Endothelial cell of umbilical vein (primary cell): ENCODE data around the gene CHML. TPM values are rescaled to one million over a fixed set of nuclear protein-coding genes. Genes with fewer than 3 reads are reported as not detected.

ENCODE experiments used
- BruUV-seq: library from RNA; stranded (reverse); fragments of 400-500 nt; replicated peaks from 2 replicates; lab custom pipeline; 2021; lab: Mats Ljungman, UMichigan
- CTCF ChIA-PET: fragments of 300-600, 350-600 bp; sonication (Branson Sonifier 250); formaldehyde crosslinking; loops from one replicate; lab custom pipeline; 2021; ENCODE audit warnings: antibody characterized with exemption, inconsistent platforms; lab: Charles Lee
- POLR2A ChIA-PET: fragments of 300-600, 350-600 bp; sonication (Branson Sonifier 250); formaldehyde crosslinking; loops from one replicate; lab custom pipeline; 2021; ENCODE audit warnings: antibody characterized with exemption, inconsistent platforms; lab: Charles Lee
- DNase-seq: peaks from one replicate; pipeline ENCODE4 v3.0.0-alpha.2; 2011; ENCODE audit warnings: low read depth, low spot score
- FAIRE-seq: peaks from 2 replicates; lab custom pipeline; 2011; peaks lifted over from hg19 to GRCh38; lab: Jason Lieb, UNC
- H2AFZ ChIP-seq: 2 replicates; pipeline ENCODE4 v1.6.0; 2012; ENCODE audit warnings: low read depth, low read length, control low read depth, inconsistent platforms
- H3K27ac ChIP-seq: 2 replicates; pipeline ENCODE4 v1.5.1; 2011; ENCODE audit warnings: low read depth, mild to moderate bottlenecking, control low read depth, low read length, moderate library complexity; ENCODE audit not compliant: insufficient read depth
- H3K27me3 ChIP-seq, 2 experiments: 2 replicates each; pipeline versions ENCODE4 v1.6.0 to v1.6.1; 2011; ENCODE audit warnings: low read length in 2 of 2, mixed read lengths in 1 of 2; ENCODE audit not compliant: control insufficient read depth in 2 of 2, insufficient read depth in 2 of 2
- H3K36me3 ChIP-seq, 2 experiments: 2 replicates in 1 of 2; 3 replicates in 1 of 2; pipeline ENCODE4 v1.5.1; 2011; ENCODE audit warnings: low read length in 2 of 2, mild to moderate bottlenecking in 1 of 2, moderate library complexity in 1 of 2; ENCODE audit not compliant: control insufficient read depth in 2 of 2, insufficient read depth in 2 of 2; ENCODE audit errors: extremely low read depth in 1 of 2
- H3K4me1 ChIP-seq: 3 replicates; pipeline ENCODE4 v1.5.1; 2011; ENCODE audit warnings: mild to moderate bottlenecking, low read length; ENCODE audit not compliant: control insufficient read depth, insufficient read depth; ENCODE audit errors: extremely low read depth
- H3K4me2 ChIP-seq: 2 replicates; pipeline ENCODE4 v1.6.1; 2011; ENCODE audit warnings: low read length, control low read depth, mixed read lengths; ENCODE audit not compliant: insufficient read depth
- H3K4me3 ChIP-seq, 3 experiments: fragments of 200-600 bp in 1 of 3; sonication (generic), shearing (Covaris generic) in 1 of 3; replicated peaks in 1 of 3; 2 replicates each; pipeline ENCODE4 v1.5.1; 2011 to 2016; ENCODE audit warnings: control low read depth in 3 of 3, low read length in 3 of 3, mild to moderate bottlenecking in 2 of 3, inconsistent platforms in 1 of 3, low read depth in 1 of 3, moderate library complexity in 1 of 3; ENCODE audit not compliant: insufficient read depth in 1 of 3
- H3K79me2 ChIP-seq: 2 replicates; pipeline ENCODE4 v1.6.0; 2012; ENCODE audit warnings: low read length, inconsistent platforms; ENCODE audit not compliant: control insufficient read depth, insufficient read depth
- H3K9ac ChIP-seq: replicated peaks from 2 replicates; pipeline ENCODE3; 2011; ENCODE audit warnings: low read length, control low read depth; ENCODE audit not compliant: insufficient read depth; ENCODE audit errors: extremely low read depth
- H3K9me1 ChIP-seq: replicated peaks from 3 replicates; pipeline ENCODE4 v1.6.0; 2011; ENCODE audit warnings: mild to moderate bottlenecking, low read length; ENCODE audit not compliant: control insufficient read depth, insufficient read depth; ENCODE audit errors: extremely low read depth
- H3K9me3 ChIP-seq: replicated peaks from 2 replicates; pipeline ENCODE4 v1.5.1; 2012; ENCODE audit warnings: low read length, inconsistent platforms; ENCODE audit not compliant: control insufficient read depth, insufficient read depth
- H4K20me1 ChIP-seq: replicated peaks from 2 replicates; pipeline ENCODE3; 2011; ENCODE audit warnings: mild to moderate bottlenecking, low read length; ENCODE audit not compliant: control insufficient read depth, insufficient read depth; ENCODE audit errors: extremely low read depth
- EZH2 ChIP-seq: IDR thresholded peaks from 2 replicates; pipeline ENCODE4 v1.6.1; 2012; ENCODE audit warnings: borderline replicate concordance, low read depth, mild to moderate bottlenecking, moderate library complexity, low read length, inconsistent platforms; ENCODE audit not compliant: severe bottlenecking
- FOS ChIP-seq: IDR thresholded peaks from 2 replicates; pipeline ENCODE4 v1.6.1; 2011; ENCODE audit warnings: mild to moderate bottlenecking, low read length, moderate library complexity, borderline replicate concordance; ENCODE audit not compliant: insufficient read depth
- GATA2 ChIP-seq: IDR thresholded peaks from 2 replicates; pipeline ENCODE4 v1.7.0; 2011; ENCODE audit warnings: low read depth, mild to moderate bottlenecking, moderate library complexity, mixed read lengths, low read length; ENCODE audit not compliant: insufficient read length, insufficient read depth
- JUN ChIP-seq: IDR thresholded peaks from 2 replicates; pipeline ENCODE4 v1.6.1; 2011; ENCODE audit warnings: borderline replicate concordance, low read depth; ENCODE audit not compliant: insufficient read length, insufficient read depth
- MYC ChIP-seq: IDR thresholded peaks from one replicate; pipeline ENCODE4 v1.6.1; 2011; ENCODE audit warnings: mild to moderate bottlenecking, low read depth, low read length
- POLR2A ChIP-seq: IDR thresholded peaks from 2 replicates; pipeline ENCODE4 v1.6.1; 2012; ENCODE audit warnings: low read depth, mild to moderate bottlenecking, control low read depth, low read length
- POLR2AphosphoS5 ChIP-seq: IDR thresholded peaks from 2 replicates; pipeline ENCODE4 v1.6.1; 2012; ENCODE audit warnings: low read depth, mild to moderate bottlenecking, control low read depth, low read length, moderate library complexity; ENCODE audit not compliant: insufficient read depth
- dilution Hi-C: fragments of 300-500 bp; cut with MboI; formaldehyde crosslinking; loops from one replicate; pipeline ENCODE4 v1.15.0; 2019; ENCODE audit warnings: low sequenced_read_pairs; ENCODE audit not compliant: extremely low pct_ligation_motif_present
- intact Hi-C: fragments of 100-400 bp; cut with micrococcal nuclease; formaldehyde crosslinking; loops from one replicate; pipeline ENCODE4 v1.10.0; 2022
- polyA plus RNA-seq, 4 experiments: library from polyadenylated mRNA; depleted of rRNA in 3 of 4; stranded (reverse) in 3 of 4; unstranded in 1 of 4; fragments of >200 nt; gene quantifications; 2 replicates each; pipeline versions ENCODE4 v1.2.1 to v1.2.3, GENCODE V29; 2011 to 2012; ENCODE audit warnings: missing spikeins in 1 of 4
- total RNA-seq: library from RNA; stranded (reverse); gene quantifications from 2 replicates; pipeline ENCODE4 v1.2.3, GENCODE V29; 2021
- TF ChIP-seq, protein P1 (sequence below): IDR thresholded peaks from 2 replicates; pipeline ENCODE4 v1.6.1; 2011; ENCODE audit not compliant: insufficient read depth, insufficient read length
- TF ChIP-seq, protein P2 (sequence below), 2 donors: IDR thresholded peaks; 1 replicate in 1 of 2; 2 replicates in 1 of 2; pipeline ENCODE4 v1.5.1; 2011; ENCODE audit warnings: low read length in 2 of 2, mild to moderate bottlenecking in 2 of 2, moderate library complexity in 2 of 2, control low read depth in 1 of 2, inconsistent platforms in 1 of 2, low read depth in 1 of 2; ENCODE audit not compliant: insufficient read depth in 1 of 2; ENCODE audit errors: extremely low read depth in 1 of 2

CHML gene
- total and polyA plus RNA-seq, 2 donors (not counting 3 experiments of a cell fraction or from before 2014, with no cell fraction given) = 3.3 to 22.3 TPM

- no peak for TF ChIP-seq MYC
- TF ChIP-seq FOS = no peak
- TF ChIP-seq POLR2AphosphoS5 = no peak
- no peak for TF ChIP-seq EZH2
- no peak for TF ChIP-seq GATA2
- Histone ChIP-seq H3K9me1 (no peaks in the 10 kb centered on the region), H3K4me1 (no peaks in the 10 kb centered on the region), H3K9me3 (no peaks in the 10 kb centered on the region), H3K9ac (no peak overlapping the region), H3K4me3 (no peak overlapping the region), H2AFZ (no peak overlapping the region), H3K36me3 (no peaks in the 10 kb centered on the region), H3K79me2 (no peaks in the 10 kb centered on the region), H4K20me1 (no peaks in the 10 kb centered on the region), H3K4me2 (no peak overlapping the region), H3K27ac (no peak overlapping the region), H3K27me3 (no peaks in the 10 kb centered on the region)
- DNase-seq = no peak
- FAIRE-seq = no peak
- POLR2A ChIA-PET = no interaction called here
- intact Hi-C loops = no loop called here
- CTCF ChIA-PET = no interaction called here
- dilution Hi-C loops = no loop called here
- no TSS peak for BruUV-seq
Observed at GRCh38 chr1:241674805-241675384, 34.7 kb upstream of the CHML start.

DNA sequence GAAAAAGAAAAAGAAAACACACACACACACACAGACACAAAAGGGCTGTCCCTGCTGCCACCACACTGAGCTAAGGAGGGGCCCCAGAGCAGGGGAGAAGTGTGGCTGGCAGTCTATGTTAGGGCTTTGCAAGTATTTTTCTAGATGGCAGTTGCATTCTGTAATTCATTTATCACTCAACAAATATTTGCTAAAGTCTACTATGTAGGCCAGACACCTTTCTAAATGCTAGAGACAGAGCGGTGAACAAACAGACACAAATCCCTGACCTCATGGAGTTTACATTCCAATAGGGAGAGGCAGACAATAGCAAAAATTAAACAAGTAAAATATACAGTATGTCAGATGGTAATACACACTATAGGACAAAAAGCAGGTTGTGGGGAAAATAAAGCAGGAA lies 32.1 kb upstream of the CHML start:
- no peak for FAIRE-seq

More for the DNA sequence above, 32.1 kb upstream of the CHML start:
- H3K27ac ChIP-seq = no peak overlapping the region
- no peaks in the 10 kb centered on the region for H3K4me1 ChIP-seq
- no peak overlapping the region for H3K9ac ChIP-seq
- no peaks in the 10 kb centered on the region for H3K9me3 ChIP-seq
- no peak overlapping the region for H3K4me2 ChIP-seq
- no peak for DNase-seq
- no TSS peak for BruUV-seq
- CTCF ChIA-PET = no interaction called here
- H3K27me3 ChIP-seq = no peaks in the 10 kb centered on the region
- H3K4me3 ChIP-seq = no peak overlapping the region
- intact Hi-C loops = no loop called here
- POLR2A ChIA-PET = no interaction called here
- H3K36me3 ChIP-seq = no peaks in the 10 kb centered on the region
- no peak overlapping the region for H2AFZ ChIP-seq
- H4K20me1 ChIP-seq = no peaks in the 10 kb centered on the region
- dilution Hi-C loops = no loop called here
- TF ChIP-seq, protein P1, sequence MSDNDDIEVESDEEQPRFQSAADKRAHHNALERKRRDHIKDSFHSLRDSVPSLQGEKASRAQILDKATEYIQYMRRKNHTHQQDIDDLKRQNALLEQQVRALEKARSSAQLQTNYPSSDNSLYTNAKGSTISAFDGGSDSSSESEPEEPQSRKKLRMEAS = no peak
- no peak for TF ChIP-seq POLR2A
- no peak for TF ChIP-seq GATA2
- no peak for TF ChIP-seq FOS
- no peak for TF ChIP-seq POLR2AphosphoS5
- TF ChIP-seq, protein P2, sequence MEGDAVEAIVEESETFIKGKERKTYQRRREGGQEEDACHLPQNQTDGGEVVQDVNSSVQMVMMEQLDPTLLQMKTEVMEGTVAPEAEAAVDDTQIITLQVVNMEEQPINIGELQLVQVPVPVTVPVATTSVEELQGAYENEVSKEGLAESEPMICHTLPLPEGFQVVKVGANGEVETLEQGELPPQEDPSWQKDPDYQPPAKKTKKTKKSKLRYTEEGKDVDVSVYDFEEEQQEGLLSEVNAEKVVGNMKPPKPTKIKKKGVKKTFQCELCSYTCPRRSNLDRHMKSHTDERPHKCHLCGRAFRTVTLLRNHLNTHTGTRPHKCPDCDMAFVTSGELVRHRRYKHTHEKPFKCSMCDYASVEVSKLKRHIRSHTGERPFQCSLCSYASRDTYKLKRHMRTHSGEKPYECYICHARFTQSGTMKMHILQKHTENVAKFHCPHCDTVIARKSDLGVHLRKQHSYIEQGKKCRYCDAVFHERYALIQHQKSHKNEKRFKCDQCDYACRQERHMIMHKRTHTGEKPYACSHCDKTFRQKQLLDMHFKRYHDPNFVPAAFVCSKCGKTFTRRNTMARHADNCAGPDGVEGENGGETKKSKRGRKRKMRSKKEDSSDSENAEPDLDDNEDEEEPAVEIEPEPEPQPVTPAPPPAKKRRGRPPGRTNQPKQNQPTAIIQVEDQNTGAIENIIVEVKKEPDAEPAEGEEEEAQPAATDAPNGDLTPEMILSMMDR (IDR thresholded peaks at IDR 0.05; ENCODE audit: extremely low read depth in 1 of 2, insufficient read depth in 1 of 2, low read depth in 1 of 2, low read length in 2 of 2) = no peak
- TF ChIP-seq MYC = no peak
- TF ChIP-seq JUN = no peak
- no peak for TF ChIP-seq EZH2
- no peaks in the 10 kb centered on the region for H3K9me1 ChIP-seq
- H3K79me2 ChIP-seq = no peaks in the 10 kb centered on the region
